Sigmoid colon (tissue), 7 donors: Measurements from ENCODE around the gene OIP5. TPM values are rescaled to one million over a fixed set of nuclear protein-coding genes. Genes with fewer than 3 reads are reported as not detected.
"Not testable (repeated sequence)": the region's sequence is repeated elsewhere in the genome, so short reads cannot be mapped to it uniquely, and the experiment has no call there.

Source experiments
- DNase-seq: peaks from one replicate; pipeline ENCODE4 v3.0.0-alpha.2; 2019
- H3K27ac ChIP-seq, 4 donors: fragments of 200-600 bp; sonication (generic); one replicate each; pipeline ENCODE4 v1.5.1; 2016 to 2019; ENCODE audit warnings: mild to moderate bottlenecking in 1 of 4
- H3K27me3 ChIP-seq, 3 donors: fragments of 200-600 bp; sonication (generic); one replicate each; pipeline ENCODE4 v1.5.1; 2019; ENCODE audit warnings: mild to moderate bottlenecking in 1 of 3
- H3K36me3 ChIP-seq, 4 donors: fragments of 200-600 bp; sonication (generic); one replicate each; pipeline ENCODE4 v1.5.1; 2016 to 2019
- H3K4me1 ChIP-seq, 4 donors: fragments of 200-600 bp; sonication (generic); one replicate each; pipeline ENCODE4 v1.5.1; 2017 to 2019
- H3K4me3 ChIP-seq, 4 donors: fragments of 200-600 bp; sonication (generic); one replicate each; pipeline ENCODE4 v1.5.1; 2017 to 2019; ENCODE audit warnings: mild to moderate bottlenecking in 2 of 4, moderate library complexity in 1 of 4
- H3K9me3 ChIP-seq, 4 donors: fragments of 200-600 bp in 3 of 4; sonication (generic) in 3 of 4; one replicate each; pipeline versions ENCODE4 v1.5.1 to v1.6.1; 2013 to 2019
- EP300 ChIP-seq, 4 donors: sonication (generic); formaldehyde crosslinking; IDR thresholded peaks; one replicate each; pipeline ENCODE4 v1.6.1; 2017; ENCODE audit warnings: antibody characterized with exemption in 4 of 4
- POLR2A ChIP-seq, 2 donors: fragments of 450-650 bp; IDR thresholded peaks; one replicate each; pipeline ENCODE4 v1.6.1; 2016; ENCODE audit warnings: antibody characterized with exemption in 2 of 2, mild to moderate bottlenecking in 2 of 2, moderate library complexity in 2 of 2
- POLR2AphosphoS5 ChIP-seq, 4 donors: sonication (generic); formaldehyde crosslinking; IDR thresholded peaks; one replicate each; pipeline ENCODE4 v1.6.1; 2017; ENCODE audit warnings: antibody characterized with exemption in 4 of 4
- WGBS, 2 donors: extraction: QIAGEN DNeasy Blood & Tissue Kit; methylation state at CpG; one replicate each; pipeline ENCODE4 v1.1.7; 2013; 5-methylcytosine and 5-hydroxymethylcytosine counted together
- intact Hi-C: fragments of 100-400 bp; cut with DNase I; formaldehyde crosslinking; loops from one replicate; pipeline ENCODE4 v1.15.1; 2023
- polyA plus RNA-seq, 3 donors: library from polyadenylated mRNA; stranded (reverse); fragments of 200-250 nt; gene quantifications; one replicate each; pipeline ENCODE4 v1.2.3, GENCODE V29; 2013
- total RNA-seq, 4 donors: library from RNA; depleted of rRNA; stranded (reverse); fragments of >200 nt; gene quantifications; one replicate each; pipeline ENCODE4 v1.1.0, GENCODE V29; 2016
- TF ChIP-seq, protein P1 (sequence below), 4 experiments: fragments of 450-650 bp in 3 of 4; fragments of 200-600 bp in 1 of 4; IDR thresholded peaks; one replicate each; pipeline ENCODE4 v1.5.1; 2016 to 2019; ENCODE audit warnings: antibody characterized with exemption in 4 of 4, mild to moderate bottlenecking in 3 of 4, moderate library complexity in 2 of 4
- donor health status: healthy with polysubstance abuse.
- donor health status: Bipolar disorder and iron deficiency.
- donor health status: healthy.

Gene OIP5
- total and polyA plus RNA-seq, 7 donors: 0.71 to 10.8 (median 1.8) TPM; not detected in 2

DNA sequence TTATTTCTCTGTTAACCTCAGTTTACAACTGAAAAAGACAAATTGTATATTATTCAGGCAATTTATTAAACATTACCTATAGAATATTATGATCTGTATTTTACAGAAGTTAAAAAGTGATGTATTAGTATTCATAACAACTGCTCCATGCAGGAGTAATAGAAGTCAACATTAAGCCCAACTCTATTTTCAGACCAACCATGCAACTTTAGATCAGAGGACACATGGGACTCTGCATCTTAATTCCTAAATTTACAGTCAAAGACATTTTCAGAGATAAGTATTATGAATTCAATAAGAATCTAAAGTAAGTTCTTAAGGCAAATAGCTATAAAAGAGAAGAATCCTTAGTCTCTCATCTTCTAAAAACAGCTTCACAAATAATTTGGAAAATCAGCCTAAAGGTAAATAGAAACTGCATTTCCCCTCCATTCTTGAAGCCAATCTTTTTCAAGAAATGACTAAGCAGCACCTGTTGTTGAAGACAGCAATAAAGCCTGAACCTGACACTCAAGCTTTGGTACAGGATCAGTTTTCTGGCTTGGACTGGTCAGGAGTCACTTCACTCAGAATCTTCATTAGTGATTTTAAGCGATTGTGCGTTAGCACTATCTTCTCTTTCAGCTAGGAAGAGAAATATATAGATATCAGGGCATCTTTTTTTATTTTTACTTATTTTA, 23.0 kb downstream of the OIP5 start:
- WGBS, 2 donors: 98% methylated on average over 2 of the region's 2 CpGs
- no peak overlapping the region for H3K4me3 ChIP-seq
- intact Hi-C loops: no loop called here
- peaks cover 0 to 5% (median 0%) of the 10 kb centered on the region in 4 donors for H3K36me3 ChIP-seq
- no peak for DNase-seq
- TF ChIP-seq, protein P1, sequence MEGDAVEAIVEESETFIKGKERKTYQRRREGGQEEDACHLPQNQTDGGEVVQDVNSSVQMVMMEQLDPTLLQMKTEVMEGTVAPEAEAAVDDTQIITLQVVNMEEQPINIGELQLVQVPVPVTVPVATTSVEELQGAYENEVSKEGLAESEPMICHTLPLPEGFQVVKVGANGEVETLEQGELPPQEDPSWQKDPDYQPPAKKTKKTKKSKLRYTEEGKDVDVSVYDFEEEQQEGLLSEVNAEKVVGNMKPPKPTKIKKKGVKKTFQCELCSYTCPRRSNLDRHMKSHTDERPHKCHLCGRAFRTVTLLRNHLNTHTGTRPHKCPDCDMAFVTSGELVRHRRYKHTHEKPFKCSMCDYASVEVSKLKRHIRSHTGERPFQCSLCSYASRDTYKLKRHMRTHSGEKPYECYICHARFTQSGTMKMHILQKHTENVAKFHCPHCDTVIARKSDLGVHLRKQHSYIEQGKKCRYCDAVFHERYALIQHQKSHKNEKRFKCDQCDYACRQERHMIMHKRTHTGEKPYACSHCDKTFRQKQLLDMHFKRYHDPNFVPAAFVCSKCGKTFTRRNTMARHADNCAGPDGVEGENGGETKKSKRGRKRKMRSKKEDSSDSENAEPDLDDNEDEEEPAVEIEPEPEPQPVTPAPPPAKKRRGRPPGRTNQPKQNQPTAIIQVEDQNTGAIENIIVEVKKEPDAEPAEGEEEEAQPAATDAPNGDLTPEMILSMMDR (IDR thresholded peaks at IDR 0.05): no peak
- TF ChIP-seq EP300 (IDR thresholded peaks at IDR 0.05) (no peak), POLR2A (IDR thresholded peaks at IDR 0.05) (no peak), POLR2AphosphoS5 (IDR thresholded peaks at IDR 0.05) (no peak)
- no peak overlapping the region for H3K27ac ChIP-seq
- no peaks in the 10 kb centered on the region for H3K4me1 ChIP-seq
- no peaks in the 10 kb centered on the region for H3K9me3 ChIP-seq
- no peaks in the 10 kb centered on the region for H3K27me3 ChIP-seq

GRCh38 chr15:41307679-41308078, 24.7 kb downstream of the OIP5 start:
- no peaks in the 10 kb centered on the region for H3K4me1 ChIP-seq
- H3K36me3 ChIP-seq: peaks cover 0 to 5% (median 0%) of the 10 kb centered on the region in 4 donors
- H3K4me3 ChIP-seq: no peak overlapping the region
- TF ChIP-seq, protein P1 (IDR thresholded peaks at IDR 0.05): no peak
- intact Hi-C loops: no loop called here
- H3K9me3 ChIP-seq: no peaks in the 10 kb centered on the region
- 83 to 91% methylated on average over 5 of the region's 5 CpGs for WGBS, 2 donors
- no peaks in the 10 kb centered on the region for H3K27me3 ChIP-seq
- no peak for DNase-seq
- no peak overlapping the region for H3K27ac ChIP-seq

DNA sequence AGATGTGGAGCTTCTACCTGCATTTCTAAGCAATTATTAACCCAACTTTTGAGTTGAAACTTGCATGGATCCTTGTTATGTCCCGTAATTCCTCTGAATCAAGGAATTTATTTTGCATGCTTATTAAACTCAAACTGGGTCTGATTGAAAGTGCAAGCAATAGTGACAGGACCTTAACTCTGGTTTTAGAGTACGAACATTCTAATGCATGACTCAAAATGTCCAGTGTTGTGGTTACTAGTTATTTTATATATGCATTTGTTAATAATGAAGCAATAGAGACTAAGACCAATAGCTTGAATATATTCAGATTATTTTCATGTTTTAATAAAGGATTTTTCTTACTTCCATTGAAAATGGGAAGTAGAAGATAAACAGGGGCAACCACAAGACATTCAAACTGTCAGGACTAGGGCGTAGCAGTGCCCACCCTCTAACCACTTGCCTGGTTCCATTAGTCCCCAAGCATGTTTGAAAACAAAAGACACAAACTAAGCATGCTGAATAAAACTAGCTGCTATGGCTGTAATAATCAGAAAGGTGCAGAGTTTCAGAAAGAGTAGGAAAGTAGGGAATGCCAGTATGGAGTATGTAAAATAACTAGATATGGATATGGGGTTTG, 28.1 kb downstream of the OIP5 start:
- Histone ChIP-seq H3K36me3 (peaks cover 0 to 9% (median 0%) of the 10 kb centered on the region in 4 donors), H3K27ac (no peak overlapping the region), H3K27me3 (no peaks in the 10 kb centered on the region), H3K9me3 (no peaks in the 10 kb centered on the region), H3K4me1 (no peaks in the 10 kb centered on the region), H3K4me3 (no peak overlapping the region)
- 82 to 86% methylated on average over 3 of the region's 3 CpGs for WGBS, 2 donors
- intact Hi-C loops: no loop called here
- no peak for TF ChIP-seq POLR2A (IDR thresholded peaks at IDR 0.05)
- no peak for TF ChIP-seq POLR2AphosphoS5 (IDR thresholded peaks at IDR 0.05)
- no peak for TF ChIP-seq EP300 (IDR thresholded peaks at IDR 0.05)
- TF ChIP-seq, protein P1 (IDR thresholded peaks at IDR 0.05): no peak
- DNase-seq: no peak

DNA sequence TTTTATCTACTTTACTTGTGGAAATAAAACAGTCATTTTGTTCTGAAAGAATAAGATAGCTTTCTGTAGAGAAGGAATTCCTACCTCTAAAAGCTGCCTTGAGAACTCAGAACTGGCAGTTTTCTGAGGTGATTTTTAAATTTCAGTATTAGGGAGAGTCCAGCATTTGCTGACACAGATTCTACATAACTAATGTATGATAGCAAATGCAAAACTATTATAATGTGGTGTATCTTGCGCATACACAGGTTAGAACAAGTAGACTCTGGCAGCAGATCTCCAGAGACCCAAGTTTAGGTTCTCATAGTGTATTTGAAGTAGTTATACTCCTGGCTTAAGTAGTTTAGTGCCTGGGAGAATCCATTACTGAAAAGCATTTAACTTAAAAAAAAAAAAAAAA, 30.8 kb downstream of the OIP5 start:
- 98 to 100% methylated on average over 1 of the region's 1 CpG for whole genome bisulfite sequencing, 2 donors
- H3K4me1 ChIP-seq: no peaks in the 10 kb centered on the region

GRCh38 chr15:41301139-41301538, 31.3 kb downstream of the OIP5 start:
- H3K27me3 ChIP-seq, H3K4me3 ChIP-seq, intact Hi-C loops, DNase-seq, H3K4me1 ChIP-seq, H3K27ac ChIP-seq, H3K9me3 ChIP-seq: not testable (repeated sequence)
- 88 to 97% methylated on average over 2 of the region's 2 CpGs for WGBS, 2 donors
- peaks cover 0 to 35% (median 6%) of the 10 kb centered on the region in 4 donors for H3K36me3 ChIP-seq

More for the DNA sequence above, 30.8 kb downstream of the OIP5 start:
- intact Hi-C loops: no loop called here
- Histone ChIP-seq H3K4me3 (no peak overlapping the region), H3K36me3 (peaks cover 0 to 35% (median 6%) of the 10 kb centered on the region in 4 donors), H3K27ac (no peak overlapping the region), H3K9me3 (no peaks in the 10 kb centered on the region), H3K27me3 (no peaks in the 10 kb centered on the region)
- TF ChIP-seq POLR2A (IDR thresholded peaks at IDR 0.05): no peak
- TF ChIP-seq, protein P1 (IDR thresholded peaks at IDR 0.05): no peak
- TF ChIP-seq EP300 (IDR thresholded peaks at IDR 0.05): no peak
- TF ChIP-seq POLR2AphosphoS5 (IDR thresholded peaks at IDR 0.05): no peak
- DNase-seq: no peak
